RWPE2 (cell line): ENCODE measurements around the gene PSAT1.
"Not testable (repeated sequence)": the region's sequence is repeated elsewhere in the genome, so short reads cannot be mapped to it uniquely, and the experiment has no call there.

Experiments used
- ATAC-seq: fragments of 200-7000 bp; cut with Tn5 transposase; 3 replicates; pipeline ENCODE4 v1.9.1; 2021; ENCODE audit warnings: low read depth
- DNase-seq: peaks from one replicate; pipeline ENCODE4 v3.0.0-alpha.2; 2020; ENCODE audit warnings: low spot score
- H3K27ac ChIP-seq: fragments of 450-650 bp; 2 replicates; pipeline ENCODE4 v1.5.1; 2017; ENCODE audit warnings: mild to moderate bottlenecking; ENCODE audit not compliant: poor library complexity, severe bottlenecking
- H3K27me3 ChIP-seq: fragments of 250-450 bp; sonication (Bioruptor Pico); 2 replicates; pipeline ENCODE4 v1.5.1; 2021; ENCODE audit warnings: mild to moderate bottlenecking, moderate library complexity; ENCODE audit not compliant: insufficient read depth, poor library complexity, severe bottlenecking
- H3K36me3 ChIP-seq: fragments of 250-450 bp; sonication (Bioruptor Pico); 2 replicates; pipeline ENCODE4 v1.5.1; 2020; ENCODE audit warnings: low read depth, mild to moderate bottlenecking, moderate library complexity
- H3K4me1 ChIP-seq: fragments of 250-450 bp; sonication (Bioruptor Pico); 2 replicates; pipeline ENCODE4 v1.5.1; 2021; ENCODE audit warnings: mild to moderate bottlenecking, moderate library complexity; ENCODE audit not compliant: insufficient read depth, poor library complexity, severe bottlenecking
- H3K4me3 ChIP-seq: fragments of 250-450 bp; sonication (Bioruptor Pico); 2 replicates; pipeline ENCODE4 v1.5.1; 2021; ENCODE audit warnings: mild to moderate bottlenecking, moderate library complexity; ENCODE audit not compliant: severe bottlenecking
- H3K9me3 ChIP-seq: fragments of 250-450 bp; sonication (Bioruptor Pico); 2 replicates; pipeline ENCODE4 v1.5.1; 2021; ENCODE audit warnings: mild to moderate bottlenecking, moderate library complexity; ENCODE audit not compliant: severe bottlenecking
- CTCF ChIP-seq: fragments of 450-650 bp; IDR thresholded peaks from one replicate; pipeline ENCODE4 v1.5.1; 2017; ENCODE audit warnings: mild to moderate bottlenecking, moderate library complexity; ENCODE audit not compliant: poor library complexity, severe bottlenecking

Gene PSAT1

GRCh38 chr9:78273761-78274160 is 23.2 kb upstream of the PSAT1 start:
- Histone ChIP-seq H3K27ac (no peak overlapping the region), H3K9me3 (no peaks in the 10 kb centered on the region), H3K36me3 (peaks cover 16% of the 10 kb centered on the region), H3K27me3 (no peaks in the 10 kb centered on the region), H3K4me1 (peaks cover 14% of the 10 kb centered on the region), H3K4me3 (no peak overlapping the region)
- TF ChIP-seq CTCF = no peak
- DNase-seq = no peak
- ATAC-seq = no peak

- Histone ChIP-seq H3K4me1 (peaks cover 14% of the 10 kb centered on the region), H3K36me3 (no peaks in the 10 kb centered on the region), H3K27me3 (no peaks in the 10 kb centered on the region), H3K9me3 (no peaks in the 10 kb centered on the region), H3K27ac (no peak overlapping the region), H3K4me3 (no peak overlapping the region)
- DNase-seq (no peak), ATAC-seq (peak; percentile 89)
- no peak for TF ChIP-seq CTCF
These were observed 18.6 kb upstream of the PSAT1 start for GRCh38 chr9:78278177-78278777.

GRCh38 chr9:78278801-78279200 is 18.1 kb upstream of the PSAT1 start:
- DNase-seq = no peak

GRCh38 chr9:78280982-78281668 is 15.8 kb upstream of the PSAT1 start:
- Histone ChIP-seq H3K4me1 (peaks cover 14% of the 10 kb centered on the region), H3K27me3 (no peaks in the 10 kb centered on the region), H3K36me3 (no peaks in the 10 kb centered on the region), H3K9me3 (no peaks in the 10 kb centered on the region), H3K4me3 (no peak overlapping the region), H3K27ac (no peak overlapping the region)
- DNase-seq = no peak
- 0 out of 3 replicates have a peak, but pooled peaks have one; percentile 25 for ATAC-seq
- TF ChIP-seq CTCF = no peak

More at GRCh38 chr9:78278801-78279200, 18.1 kb upstream of the PSAT1 start:
- ATAC-seq = no peak
- no peaks in the 10 kb centered on the region for H3K27me3 ChIP-seq
- H3K9me3 ChIP-seq = no peaks in the 10 kb centered on the region
- no peak overlapping the region for H3K27ac ChIP-seq
- no peaks in the 10 kb centered on the region for H3K36me3 ChIP-seq
- no peak for TF ChIP-seq CTCF
- H3K4me3 ChIP-seq = no peak overlapping the region
- H3K4me1 ChIP-seq = peaks cover 14% of the 10 kb centered on the region

- not testable (repeated sequence) for H3K36me3 ChIP-seq, ATAC-seq, DNase-seq, H3K27me3 ChIP-seq, H3K27ac ChIP-seq, H3K4me3 ChIP-seq, H3K9me3 ChIP-seq
- peaks cover 11% of the 10 kb centered on the region for H3K4me1 ChIP-seq
These were observed 12.7 kb upstream of the PSAT1 start for GRCh38 chr9:78284181-78284580.
